Astrocyte (in vitro differentiated cells and primary cell): ENCODE results near the gene IDH2.

Experiments
- EZH2 ChIP-seq: IDR thresholded peaks from 2 replicates; pipeline ENCODE4 v1.6.1; 2012; ENCODE audit warnings: mild to moderate bottlenecking, low read length, inconsistent platforms; ENCODE audit not compliant: insufficient read depth
- TF ChIP-seq, protein P1 (sequence below): IDR thresholded peaks from 2 replicates; pipeline ENCODE4 v1.5.1; 2011; ENCODE audit warnings: low read depth, mild to moderate bottlenecking, inconsistent platforms, low read length, moderate library complexity; ENCODE audit not compliant: insufficient read depth

DNA sequence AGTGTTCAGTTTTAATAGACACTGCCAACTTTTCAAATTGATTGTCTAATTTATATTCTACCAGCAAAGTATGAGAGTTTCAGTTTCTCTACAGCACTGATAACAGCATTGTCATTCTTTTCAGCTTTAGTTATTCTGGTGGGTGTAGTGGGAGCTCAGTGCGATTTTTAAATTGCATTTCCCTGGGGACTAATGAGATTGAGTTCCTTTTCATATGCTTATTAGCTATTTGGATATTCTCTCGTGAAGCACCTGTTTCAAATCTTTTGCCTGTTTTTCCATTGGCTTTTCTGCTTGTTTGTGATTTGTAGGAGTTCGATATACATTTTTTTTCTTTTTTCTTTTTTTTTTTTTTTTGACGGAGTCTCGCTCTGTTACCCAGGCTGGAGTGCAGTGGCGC lies 18.8 kb upstream of the IDH2 start:
- TF ChIP-seq, protein P1, sequence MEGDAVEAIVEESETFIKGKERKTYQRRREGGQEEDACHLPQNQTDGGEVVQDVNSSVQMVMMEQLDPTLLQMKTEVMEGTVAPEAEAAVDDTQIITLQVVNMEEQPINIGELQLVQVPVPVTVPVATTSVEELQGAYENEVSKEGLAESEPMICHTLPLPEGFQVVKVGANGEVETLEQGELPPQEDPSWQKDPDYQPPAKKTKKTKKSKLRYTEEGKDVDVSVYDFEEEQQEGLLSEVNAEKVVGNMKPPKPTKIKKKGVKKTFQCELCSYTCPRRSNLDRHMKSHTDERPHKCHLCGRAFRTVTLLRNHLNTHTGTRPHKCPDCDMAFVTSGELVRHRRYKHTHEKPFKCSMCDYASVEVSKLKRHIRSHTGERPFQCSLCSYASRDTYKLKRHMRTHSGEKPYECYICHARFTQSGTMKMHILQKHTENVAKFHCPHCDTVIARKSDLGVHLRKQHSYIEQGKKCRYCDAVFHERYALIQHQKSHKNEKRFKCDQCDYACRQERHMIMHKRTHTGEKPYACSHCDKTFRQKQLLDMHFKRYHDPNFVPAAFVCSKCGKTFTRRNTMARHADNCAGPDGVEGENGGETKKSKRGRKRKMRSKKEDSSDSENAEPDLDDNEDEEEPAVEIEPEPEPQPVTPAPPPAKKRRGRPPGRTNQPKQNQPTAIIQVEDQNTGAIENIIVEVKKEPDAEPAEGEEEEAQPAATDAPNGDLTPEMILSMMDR: no peak
- TF ChIP-seq EZH2: no peak
